Measurements from ENCODE around the gene FAM217B.

GRCh38 chr20:59984541-59984940 is 44.4 kb downstream of the FAM217B start:
- TF ChIP-seq SRF (IDR thresholded peaks at IDR 0.05; ENCODE audit: low read depth) (no peak), EGR1 (IDR thresholded peaks at IDR 0.05; ENCODE audit: low read depth) (no peak), ZNF274 (IDR thresholded peaks at IDR 0.05; ENCODE audit: low read depth, low read length) (no peak)

Measured in HCT116 (cell line).